Heart right ventricle (tissue), 16 donors: Measurements from ENCODE around the gene PRRG3. TPM values are rescaled to one million over a fixed set of nuclear protein-coding genes. Genes with fewer than 3 reads are reported as not detected.

Source experiments
- ATAC-seq, 8 donors: fragments of 200-7000 bp; cut with Tn5 transposase; one replicate each; pipeline ENCODE4 v1.9.1; 2020; ENCODE audit warnings: mild to moderate bottlenecking in 8 of 8, moderate library complexity in 8 of 8, moderate number of reproducible peaks in 1 of 8
- DNase-seq, 2 donors: peaks; one replicate each; pipeline ENCODE4 v3.0.0-alpha.2; 2020
- H3K27ac ChIP-seq, 10 donors: fragments of 200-600 bp; sonication (generic) in 2 of 10; one replicate each; pipeline versions ENCODE4 v1.5.0 to v1.8.0; 2020 to 2022; ENCODE audit warnings: mild to moderate bottlenecking in 3 of 10
- H3K27me3 ChIP-seq, 7 donors: fragments of 200-600 bp; one replicate each; pipeline ENCODE4 v1.8.0; 2021 to 2022; ENCODE audit warnings: mild to moderate bottlenecking in 2 of 7
- H3K36me3 ChIP-seq, 9 donors: fragments of 200-600 bp; sonication (generic) in 1 of 9; one replicate each; pipeline versions ENCODE4 v1.5.0 to v1.8.0; 2020 to 2022; ENCODE audit warnings: mild to moderate bottlenecking in 2 of 9
- H3K4me1 ChIP-seq, 9 donors: fragments of 200-600 bp; sonication (generic) in 1 of 9; one replicate each; pipeline versions ENCODE4 v1.5.0 to v1.8.0; 2020 to 2022; ENCODE audit warnings: mild to moderate bottlenecking in 4 of 9
- H3K4me3 ChIP-seq, 10 donors: fragments of 200-600 bp; sonication (generic) in 2 of 10; one replicate each; pipeline versions ENCODE4 v1.5.0 to v1.8.0; 2020 to 2022; ENCODE audit warnings: mild to moderate bottlenecking in 7 of 10, moderate library complexity in 2 of 10
- H3K9me3 ChIP-seq, 11 donors: fragments of 200-600 bp in 10 of 11; sonication (generic) in 2 of 11; one replicate each; pipeline versions ENCODE4 v1.5.0 to v1.8.0; 2013 to 2022; ENCODE audit warnings: mild to moderate bottlenecking in 2 of 11, control low read depth in 1 of 11, moderate library complexity in 1 of 11
- WGBS, 2 donors: extraction: QIAGEN DNeasy Blood & Tissue Kit; methylation state at CpG; one replicate each; pipeline ENCODE4 v1.1.7; 2013; ENCODE audit warnings: inconsistent platforms in 1 of 2; 5-methylcytosine and 5-hydroxymethylcytosine counted together
- intact Hi-C, 10 donors: fragments of 100-400 bp; cut with DNase I; formaldehyde crosslinking; loops; one replicate each; pipeline versions ENCODE4 v1.11.1 to v1.14.2; 2022
- polyA plus RNA-seq, 2 donors: library from polyadenylated mRNA; stranded (reverse); fragments of 200-250 nt; gene quantifications; one replicate each; pipeline ENCODE4 v1.2.3, GENCODE V29; 2013
- total RNA-seq, 10 donors: library from RNA; stranded (reverse); fragmentation: NEBNext Ultra II Directional in 3 of 10; extraction: Animal tissue kit (Norgen Biotek cat#: 25700) in 3 of 10; gene quantifications; one replicate each; pipeline versions ENCODE4 v1.2.1 to v1.2.4, GENCODE V29; 2021 to 2023
- TF ChIP-seq, protein P1 (sequence below), 9 donors: fragments of 200-600 bp; sonication (generic) in 2 of 9; IDR thresholded peaks; one replicate each; pipeline versions ENCODE4 v1.5.0 to v1.8.0; 2021 to 2022; ENCODE audit warnings: antibody characterized with exemption in 9 of 9, mild to moderate bottlenecking in 5 of 9, moderate library complexity in 1 of 9
- donor health status: Arrhythmogenic right ventricular cardiomyopathy.
- donor health status: ischemic (EF 13 %, LVEDD 7.1; RV severe dilation, severe dysfunction).
- donor health status: healthy with polysubstance abuse.
- donor health status: DM: no; HTN: yes; CAD: no.
- donor health status: DM: no; HTN: no; CAD: no.
- donor health status: ischemic (EF 25% LVEDD 6.9; RV normal size, moderate dysfunction).
- donor health status: ischemic (EF 25% LVEDD 5.7; RV mildly dilated, moderate dysfunction).
- donor health status: healthy.
- donor health status: DM: yes; HTN: yes; CAD: no.
- donor health status: Ischemic cardiomyopathy.
- donor health status: ischemic (EF 35%, LVEDD 5.7; RV mildly dilated, moderate dysfunction).
- donor health status: nonischemic (EF 11% LVEDD 7.7; RV severe dilation, severe dysfunction).
- donor health status: DM: yes; HTN: yes; CAD: no.
- donor health status: PGD.
- donor health status: ischemic (EF 29% LVEDD 5.4; RV normal size, mild dysfunction).
- donor health status: nonischemic (EF 23%, LVEDD 6.1; RV moderate dilation, normal function).

PRRG3 gene
- total and polyA plus RNA-seq, 12 donors, result 0.20 to 4.4 (median 2.3) TPM

GRCh38 chrX:151753313-151754046 lies 58.2 kb downstream of the PRRG3 start:
- DNase-seq, result peak; percentile 15 to 54
- TF ChIP-seq, protein P1, sequence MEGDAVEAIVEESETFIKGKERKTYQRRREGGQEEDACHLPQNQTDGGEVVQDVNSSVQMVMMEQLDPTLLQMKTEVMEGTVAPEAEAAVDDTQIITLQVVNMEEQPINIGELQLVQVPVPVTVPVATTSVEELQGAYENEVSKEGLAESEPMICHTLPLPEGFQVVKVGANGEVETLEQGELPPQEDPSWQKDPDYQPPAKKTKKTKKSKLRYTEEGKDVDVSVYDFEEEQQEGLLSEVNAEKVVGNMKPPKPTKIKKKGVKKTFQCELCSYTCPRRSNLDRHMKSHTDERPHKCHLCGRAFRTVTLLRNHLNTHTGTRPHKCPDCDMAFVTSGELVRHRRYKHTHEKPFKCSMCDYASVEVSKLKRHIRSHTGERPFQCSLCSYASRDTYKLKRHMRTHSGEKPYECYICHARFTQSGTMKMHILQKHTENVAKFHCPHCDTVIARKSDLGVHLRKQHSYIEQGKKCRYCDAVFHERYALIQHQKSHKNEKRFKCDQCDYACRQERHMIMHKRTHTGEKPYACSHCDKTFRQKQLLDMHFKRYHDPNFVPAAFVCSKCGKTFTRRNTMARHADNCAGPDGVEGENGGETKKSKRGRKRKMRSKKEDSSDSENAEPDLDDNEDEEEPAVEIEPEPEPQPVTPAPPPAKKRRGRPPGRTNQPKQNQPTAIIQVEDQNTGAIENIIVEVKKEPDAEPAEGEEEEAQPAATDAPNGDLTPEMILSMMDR (IDR thresholded peaks at IDR 0.05), result peak; percentile 56 to 82 (median 78)

DNA sequence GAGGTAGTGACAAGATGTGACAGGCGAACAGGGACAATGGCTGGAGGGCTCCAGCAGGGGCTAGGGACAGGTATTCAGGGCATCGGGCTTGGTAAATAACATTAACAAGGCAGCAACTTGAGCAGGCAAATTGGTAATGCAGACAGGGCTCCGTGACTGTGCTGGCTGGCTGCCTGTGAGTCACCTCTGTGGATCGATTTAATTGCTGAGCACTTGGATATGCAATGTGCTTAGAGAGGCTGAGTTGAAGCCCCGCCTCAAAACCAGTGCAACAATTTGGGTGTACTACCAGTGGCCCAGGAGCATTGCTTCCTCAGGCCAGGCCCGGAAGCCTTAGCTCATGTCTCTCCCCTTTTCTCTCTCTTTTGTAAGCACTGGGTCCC lies 58.8 kb downstream of the PRRG3 start:
- Histone ChIP-seq H3K4me3 (no peak overlapping the region), H3K4me1 (no peaks in the 10 kb centered on the region), H3K36me3 (no peaks in the 10 kb centered on the region), H3K9me3 (no peaks in the 10 kb centered on the region), H3K27me3 (peaks cover 0 to 46% (median 0%) of the 10 kb centered on the region in 7 donors), H3K27ac (no peak overlapping the region)
- no peak for DNase-seq
- no peak for ATAC-seq
- TF ChIP-seq, protein P1 (IDR thresholded peaks at IDR 0.05), result no peak
- WGBS, 2 donors, result 82 to 84% methylated on average over 6 of the region's 6 CpGs
- intact Hi-C loops, result loop anchor here (5.0 to 10.0 kb wide), 4 partner anchors 588 to 883 kb away; partner anchors contain the start of gene GABRQ (in 2 of the 10)

More at GRCh38 chrX:151753313-151754046, 58.2 kb downstream of the PRRG3 start:
- Histone ChIP-seq H3K36me3 (no peaks in the 10 kb centered on the region), H3K4me1 (no peaks in the 10 kb centered on the region), H3K4me3 (no peak overlapping the region), H3K27ac (no peak overlapping the region), H3K27me3 (peaks cover 0 to 49% (median 0%) of the 10 kb centered on the region in 7 donors), H3K9me3 (no peaks in the 10 kb centered on the region)
- intact Hi-C loops, result loop anchor here (2.0 to 10.0 kb wide), 6 partner anchors 589 to 884 kb away; partner anchors contain the start of gene GABRQ (in 2 of the 10)
- WGBS, 2 donors, result 9 to 10% methylated on average over 19 to 22 of the region's 22 CpGs
- peak; percentile 75 to 95 (median 88) for ATAC-seq

DNA sequence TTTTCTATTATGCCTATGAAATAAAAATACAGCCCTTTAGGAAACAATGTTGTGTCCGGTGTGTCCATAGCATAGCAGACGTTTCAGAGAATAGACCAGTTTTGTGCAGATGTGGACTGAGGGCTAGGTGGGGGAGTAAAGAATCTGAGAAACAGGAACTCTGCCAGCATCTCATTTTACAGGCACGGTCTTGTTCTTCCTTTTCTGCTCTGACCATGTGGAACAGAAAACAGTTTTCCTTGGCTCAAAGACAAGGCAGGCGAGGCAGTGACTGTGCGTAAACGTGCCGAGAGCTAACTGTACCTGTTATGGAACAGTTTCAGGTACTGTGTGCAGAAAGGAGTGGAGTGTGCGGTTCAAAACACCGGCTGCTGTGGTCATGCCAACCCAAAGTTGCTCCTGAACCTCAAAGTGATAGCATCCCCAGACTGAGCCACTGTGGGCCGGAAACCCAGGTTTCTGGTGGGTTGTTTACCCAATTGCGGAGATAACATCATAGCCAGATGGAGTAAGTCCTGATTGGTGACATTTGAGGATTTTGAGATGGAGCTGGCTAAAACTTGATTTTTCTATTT lies 59.5 kb downstream of the PRRG3 start:
- Histone ChIP-seq H3K4me1 (no peaks in the 10 kb centered on the region), H3K27me3 (peaks cover 0 to 41% (median 0%) of the 10 kb centered on the region in 7 donors), H3K27ac (no peak overlapping the region), H3K9me3 (no peaks in the 10 kb centered on the region), H3K4me3 (no peak overlapping the region), H3K36me3 (no peaks in the 10 kb centered on the region)
- intact Hi-C loops, result loop anchor here (5.0 to 10.0 kb wide), 4 partner anchors 588 to 883 kb away; partner anchors contain the start of gene GABRQ (in 2 of the 10)
- DNase-seq (no peak), ATAC-seq (no peak)
- TF ChIP-seq, protein P1 (IDR thresholded peaks at IDR 0.05), result no peak
- 82 to 85% methylated on average over 11 of the region's 11 CpGs for WGBS, 2 donors

Other genes with a start within 250 kb of the PRRG3 start
- gene PASD1, start 131.8 kb upstream of the PRRG3 start, total RNA-seq, result not detected
- gene PASD1, start 131.8 kb upstream of the PRRG3 start, polyA plus RNA-seq, result not detected
- 1 to 10 TPM in 1 of 10 donors, under 1 TPM in 4, not detected in 5; 0.25 to 2.2 (median 0.58) TPM for gene FATE1, start 20.6 kb downstream of the PRRG3 start, total RNA-seq
- gene FATE1, start 20.6 kb downstream of the PRRG3 start, polyA plus RNA-seq, result under 1 TPM; 0.35 to 0.59 TPM
- gene CNGA2, start 39.3 kb downstream of the PRRG3 start, total RNA-seq, result not detected
- not detected for gene CNGA2, start 39.3 kb downstream of the PRRG3 start, polyA plus RNA-seq
- gene MAGEA4, start 217.4 kb downstream of the PRRG3 start, total RNA-seq, result not detected
- not detected for gene MAGEA4, start 217.4 kb downstream of the PRRG3 start, polyA plus RNA-seq